Esophagus squamous epithelium (tissue), 4 donors: ENCODE measurements around the gene XPNPEP1.

Experiments used
- POLR2A ChIP-seq, 4 donors: fragments of 450-650 bp; IDR thresholded peaks; one replicate each; pipeline ENCODE4 v1.6.1; 2017; ENCODE audit warnings: antibody characterized with exemption in 4 of 4, mild to moderate bottlenecking in 4 of 4, moderate library complexity in 3 of 4
- TF ChIP-seq, protein P1 (sequence below), 6 experiments: fragments of 450-650 bp in 4 of 6; fragments of 200-600 bp in 2 of 6; sonication (generic) in 2 of 6; IDR thresholded peaks; one replicate each; pipeline ENCODE4 v1.5.1; 2016 to 2019; ENCODE audit warnings: antibody characterized with exemption in 6 of 6, mild to moderate bottlenecking in 4 of 6, moderate library complexity in 4 of 6

- TF ChIP-seq, protein P1, sequence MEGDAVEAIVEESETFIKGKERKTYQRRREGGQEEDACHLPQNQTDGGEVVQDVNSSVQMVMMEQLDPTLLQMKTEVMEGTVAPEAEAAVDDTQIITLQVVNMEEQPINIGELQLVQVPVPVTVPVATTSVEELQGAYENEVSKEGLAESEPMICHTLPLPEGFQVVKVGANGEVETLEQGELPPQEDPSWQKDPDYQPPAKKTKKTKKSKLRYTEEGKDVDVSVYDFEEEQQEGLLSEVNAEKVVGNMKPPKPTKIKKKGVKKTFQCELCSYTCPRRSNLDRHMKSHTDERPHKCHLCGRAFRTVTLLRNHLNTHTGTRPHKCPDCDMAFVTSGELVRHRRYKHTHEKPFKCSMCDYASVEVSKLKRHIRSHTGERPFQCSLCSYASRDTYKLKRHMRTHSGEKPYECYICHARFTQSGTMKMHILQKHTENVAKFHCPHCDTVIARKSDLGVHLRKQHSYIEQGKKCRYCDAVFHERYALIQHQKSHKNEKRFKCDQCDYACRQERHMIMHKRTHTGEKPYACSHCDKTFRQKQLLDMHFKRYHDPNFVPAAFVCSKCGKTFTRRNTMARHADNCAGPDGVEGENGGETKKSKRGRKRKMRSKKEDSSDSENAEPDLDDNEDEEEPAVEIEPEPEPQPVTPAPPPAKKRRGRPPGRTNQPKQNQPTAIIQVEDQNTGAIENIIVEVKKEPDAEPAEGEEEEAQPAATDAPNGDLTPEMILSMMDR (IDR thresholded peaks at IDR 0.05): no peak
- no peak for TF ChIP-seq POLR2A (IDR thresholded peaks at IDR 0.05)
Measured at GRCh38 chr10:109823196-109823595, 100.1 kb downstream of the XPNPEP1 start.
